Vagina (tissue), 2 donors: Measurements from ENCODE around the gene JAG2. TPM values are rescaled to one million over a fixed set of nuclear protein-coding genes. Genes with fewer than 3 reads are reported as not detected.

ENCODE experiments used
- DNase-seq, 2 donors: peaks; one replicate each; pipeline ENCODE4 v3.0.0-alpha.2; 2017; ENCODE audit errors: extremely low spot score in 2 of 2
- H3K27ac ChIP-seq: fragments of 200-600 bp; sonication (generic); one replicate; pipeline ENCODE4 v1.5.1; 2019
- H3K27me3 ChIP-seq: fragments of 200-600 bp; sonication (generic); one replicate; pipeline ENCODE4 v1.5.1; 2019
- H3K36me3 ChIP-seq, 2 donors: fragments of 200-600 bp; sonication (generic); one replicate each; pipeline ENCODE4 v1.5.1; 2017 to 2019
- H3K4me1 ChIP-seq: fragments of 200-600 bp; sonication (generic); one replicate; pipeline ENCODE4 v1.5.1; 2019
- H3K4me3 ChIP-seq, 2 donors: fragments of 200-600 bp; sonication (generic); 1 replicate in 1 of 2; 2 replicates in 1 of 2; pipeline ENCODE4 v1.5.1; 2016 to 2019
- H3K9me3 ChIP-seq: fragments of 200-600 bp; sonication (generic); one replicate; pipeline ENCODE4 v1.5.1; 2019
- POLR2A ChIP-seq, 2 donors: fragments of 450-650 bp; IDR thresholded peaks; one replicate each; pipeline ENCODE4 v1.6.1; 2017; ENCODE audit warnings: antibody characterized with exemption in 2 of 2, mild to moderate bottlenecking in 2 of 2, moderate library complexity in 2 of 2
- POLR2AphosphoS5 ChIP-seq, 2 donors: sonication (generic); formaldehyde crosslinking; IDR thresholded peaks; one replicate each; pipeline ENCODE4 v1.9.0; 2017; ENCODE audit warnings: antibody characterized with exemption in 2 of 2, mild to moderate bottlenecking in 2 of 2, low read depth in 1 of 2; ENCODE audit not compliant: insufficient read depth in 1 of 2
- intact Hi-C: fragments of 100-400 bp; cut with DNase I; formaldehyde crosslinking; loops from one replicate; pipeline ENCODE4 v1.15.1; 2023
- total RNA-seq: library from RNA; depleted of rRNA; stranded (reverse); fragments of >200 nt; gene quantifications from one replicate; pipeline ENCODE4 v1.2.3, GENCODE V29; 2016
- TF ChIP-seq, protein P1 (sequence below), 3 experiments: fragments of 450-650 bp in 2 of 3; fragments of 200-600 bp in 1 of 3; sonication (generic) in 1 of 3; IDR thresholded peaks; one replicate each; pipeline ENCODE4 v1.5.1; 2017 to 2019; ENCODE audit warnings: antibody characterized with exemption in 3 of 3, mild to moderate bottlenecking in 2 of 3, moderate library complexity in 2 of 3

JAG2 gene
- total RNA-seq, 1 donor from 2014 or later = 17.7 TPM

DNA sequence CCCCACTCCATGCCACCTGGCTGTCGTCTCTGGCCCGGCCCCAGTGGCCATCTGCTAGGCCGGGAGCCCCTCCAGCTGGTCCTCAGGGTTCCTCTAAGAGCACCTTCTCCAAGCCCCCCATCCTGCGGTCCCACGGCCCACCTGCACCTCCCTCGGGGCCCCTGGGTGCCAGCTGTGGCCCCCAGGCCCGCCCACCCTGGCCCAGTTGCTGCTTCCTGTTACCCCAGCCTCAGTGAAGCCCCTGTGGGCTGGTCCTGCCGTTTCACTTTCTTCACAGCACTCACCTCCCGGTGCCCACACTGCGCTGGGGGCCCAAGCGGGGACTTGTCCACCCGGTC, 40.1 kb upstream of the JAG2 start:
- DNase-seq = no peak

DNA sequence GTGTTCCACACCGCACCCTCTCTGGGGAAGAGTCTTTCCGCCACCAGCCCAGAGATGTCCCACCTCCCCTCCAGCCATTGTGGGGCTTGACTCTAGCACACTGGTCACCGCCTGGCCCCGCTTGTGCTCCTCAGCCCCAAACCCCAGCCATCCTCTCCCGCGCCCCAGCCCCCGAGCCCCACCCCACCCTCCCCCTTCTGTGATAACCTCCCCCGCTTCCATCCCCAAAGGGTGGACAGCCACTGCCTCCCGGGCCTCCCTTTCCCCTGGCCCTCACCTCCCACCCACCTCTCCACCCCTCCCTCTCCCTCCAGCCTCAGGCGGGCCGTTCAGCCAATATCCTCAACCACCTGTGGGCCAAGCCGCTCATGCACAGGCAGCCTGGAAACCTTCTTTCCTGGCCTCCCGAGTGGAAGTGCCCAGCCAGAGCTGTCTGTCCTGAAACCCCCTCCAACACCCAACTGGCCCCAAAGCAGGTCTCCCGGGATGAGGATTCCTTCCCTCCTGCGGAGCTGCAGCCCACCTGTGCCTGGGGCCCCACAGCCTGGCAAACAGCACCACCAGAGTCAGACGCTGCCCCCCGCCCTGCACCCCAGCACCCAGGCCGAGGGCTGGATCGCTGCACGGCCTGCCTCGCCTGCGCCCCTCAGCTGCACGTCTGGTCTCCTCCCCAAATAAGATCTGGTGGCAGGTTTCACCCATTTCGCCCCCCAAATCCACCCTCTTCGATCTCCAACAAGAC, 39.6 kb upstream of the JAG2 start:
- H3K4me1 ChIP-seq = peaks cover 26% of the 10 kb centered on the region
- no peaks in the 10 kb centered on the region for H3K9me3 ChIP-seq
- H3K36me3 ChIP-seq = peaks cover 0 to 14% of the 10 kb centered on the region in 2 donors
- no peak for DNase-seq
- no peak overlapping the region for H3K4me3 ChIP-seq
- H3K27ac ChIP-seq = no peak overlapping the region
- no peak for TF ChIP-seq POLR2A (IDR thresholded peaks at IDR 0.05)
- TF ChIP-seq POLR2AphosphoS5 (IDR thresholded peaks at IDR 0.05; ENCODE audit: insufficient read depth in 1 of 2, low read depth in 1 of 2) = no peak
- TF ChIP-seq, protein P1, sequence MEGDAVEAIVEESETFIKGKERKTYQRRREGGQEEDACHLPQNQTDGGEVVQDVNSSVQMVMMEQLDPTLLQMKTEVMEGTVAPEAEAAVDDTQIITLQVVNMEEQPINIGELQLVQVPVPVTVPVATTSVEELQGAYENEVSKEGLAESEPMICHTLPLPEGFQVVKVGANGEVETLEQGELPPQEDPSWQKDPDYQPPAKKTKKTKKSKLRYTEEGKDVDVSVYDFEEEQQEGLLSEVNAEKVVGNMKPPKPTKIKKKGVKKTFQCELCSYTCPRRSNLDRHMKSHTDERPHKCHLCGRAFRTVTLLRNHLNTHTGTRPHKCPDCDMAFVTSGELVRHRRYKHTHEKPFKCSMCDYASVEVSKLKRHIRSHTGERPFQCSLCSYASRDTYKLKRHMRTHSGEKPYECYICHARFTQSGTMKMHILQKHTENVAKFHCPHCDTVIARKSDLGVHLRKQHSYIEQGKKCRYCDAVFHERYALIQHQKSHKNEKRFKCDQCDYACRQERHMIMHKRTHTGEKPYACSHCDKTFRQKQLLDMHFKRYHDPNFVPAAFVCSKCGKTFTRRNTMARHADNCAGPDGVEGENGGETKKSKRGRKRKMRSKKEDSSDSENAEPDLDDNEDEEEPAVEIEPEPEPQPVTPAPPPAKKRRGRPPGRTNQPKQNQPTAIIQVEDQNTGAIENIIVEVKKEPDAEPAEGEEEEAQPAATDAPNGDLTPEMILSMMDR (IDR thresholded peaks at IDR 0.05) = no peak
- H3K27me3 ChIP-seq = no peaks in the 10 kb centered on the region
- intact Hi-C loops = loop anchor here (10.0 kb wide), 1 partner anchor 77 kb away; no protein-coding TSS in a partner anchor

More for the DNA sequence above, 40.1 kb upstream of the JAG2 start:
- H3K27me3 ChIP-seq = no peaks in the 10 kb centered on the region
- intact Hi-C loops = loop anchor here (10.0 kb wide), 1 partner anchor 76 kb away; no protein-coding TSS in a partner anchor
- H3K27ac ChIP-seq = no peak overlapping the region
- TF ChIP-seq POLR2AphosphoS5 (IDR thresholded peaks at IDR 0.05; ENCODE audit: insufficient read depth in 1 of 2, low read depth in 1 of 2) = no peak
- TF ChIP-seq, protein P1 (IDR thresholded peaks at IDR 0.05) = no peak
- H3K4me3 ChIP-seq = no peak overlapping the region
- H3K4me1 ChIP-seq = peaks cover 20% of the 10 kb centered on the region
- peaks cover 0 to 20% of the 10 kb centered on the region in 2 donors for H3K36me3 ChIP-seq
- H3K9me3 ChIP-seq = no peaks in the 10 kb centered on the region

DNA sequence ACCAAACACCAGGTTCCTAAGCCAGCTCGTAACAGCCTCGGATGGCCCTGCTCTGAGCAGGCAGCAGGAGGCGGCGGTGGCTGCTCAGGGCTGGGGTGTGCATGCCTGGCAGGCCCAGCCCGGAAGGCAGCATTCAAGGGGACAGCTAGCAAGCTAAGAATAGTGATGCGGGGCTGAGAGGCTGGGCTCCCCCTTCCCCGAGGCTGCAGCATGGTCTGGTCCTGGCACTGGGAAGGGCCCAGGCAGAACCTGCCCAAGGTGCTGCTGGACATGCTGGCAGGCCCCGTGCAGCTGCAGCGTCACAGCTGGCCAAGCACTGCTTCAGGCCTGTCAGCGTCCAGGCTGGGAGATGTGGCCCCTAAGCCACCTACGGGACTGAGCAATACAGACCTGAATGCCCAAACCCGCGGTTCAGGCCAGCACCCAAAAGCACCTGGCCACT, 38.9 kb upstream of the JAG2 start:
- DNase-seq = no peak
- intact Hi-C loops = loop anchor here (10.0 kb wide), 1 partner anchor 77 kb away; no protein-coding TSS in a partner anchor
- Histone ChIP-seq H3K27me3 (no peaks in the 10 kb centered on the region), H3K4me1 (peaks cover 33% of the 10 kb centered on the region), H3K9me3 (no peaks in the 10 kb centered on the region), H3K36me3 (peaks cover 0 to 9% of the 10 kb centered on the region in 2 donors), H3K4me3 (no peak overlapping the region), H3K27ac (no peak overlapping the region)
- TF ChIP-seq POLR2A (IDR thresholded peaks at IDR 0.05) (no peak), POLR2AphosphoS5 (IDR thresholded peaks at IDR 0.05; ENCODE audit: insufficient read depth in 1 of 2, low read depth in 1 of 2) (no peak)
- TF ChIP-seq, protein P1 (IDR thresholded peaks at IDR 0.05) = no peak

DNA sequence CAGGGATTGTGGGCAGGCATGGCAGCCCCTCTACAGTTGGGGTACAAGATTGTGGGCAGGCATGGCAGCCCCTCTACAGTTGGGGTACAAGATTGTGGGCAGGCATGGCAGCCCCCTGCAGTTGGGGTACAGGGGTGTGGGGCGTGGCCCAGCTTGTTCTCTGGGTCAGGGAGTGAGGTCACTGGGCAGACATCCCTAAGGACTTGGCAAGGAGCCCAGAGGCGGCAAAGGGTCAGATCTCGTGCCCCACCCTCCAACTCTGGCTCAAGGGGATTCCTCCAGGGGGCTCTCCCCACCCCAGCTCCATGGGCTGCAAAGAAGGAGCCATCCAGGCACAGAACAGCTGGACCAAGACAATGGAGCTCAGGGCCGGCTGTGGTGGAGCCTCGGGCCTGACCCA, 38.3 kb upstream of the JAG2 start:
- no peak for DNase-seq
- peaks cover 0 to 9% of the 10 kb centered on the region in 2 donors for H3K36me3 ChIP-seq
- no peak overlapping the region for H3K27ac ChIP-seq
- H3K27me3 ChIP-seq = no peaks in the 10 kb centered on the region
- H3K4me3 ChIP-seq = no peak overlapping the region
- no peaks in the 10 kb centered on the region for H3K9me3 ChIP-seq
- intact Hi-C loops = loop anchor here (10.0 kb wide), 1 partner anchor 78 kb away; no protein-coding TSS in a partner anchor
- peaks cover 39% of the 10 kb centered on the region for H3K4me1 ChIP-seq
- TF ChIP-seq, protein P1 (IDR thresholded peaks at IDR 0.05) = no peak
- TF ChIP-seq POLR2AphosphoS5 (IDR thresholded peaks at IDR 0.05; ENCODE audit: insufficient read depth in 1 of 2, low read depth in 1 of 2) (no peak), POLR2A (IDR thresholded peaks at IDR 0.05) (no peak)

DNA sequence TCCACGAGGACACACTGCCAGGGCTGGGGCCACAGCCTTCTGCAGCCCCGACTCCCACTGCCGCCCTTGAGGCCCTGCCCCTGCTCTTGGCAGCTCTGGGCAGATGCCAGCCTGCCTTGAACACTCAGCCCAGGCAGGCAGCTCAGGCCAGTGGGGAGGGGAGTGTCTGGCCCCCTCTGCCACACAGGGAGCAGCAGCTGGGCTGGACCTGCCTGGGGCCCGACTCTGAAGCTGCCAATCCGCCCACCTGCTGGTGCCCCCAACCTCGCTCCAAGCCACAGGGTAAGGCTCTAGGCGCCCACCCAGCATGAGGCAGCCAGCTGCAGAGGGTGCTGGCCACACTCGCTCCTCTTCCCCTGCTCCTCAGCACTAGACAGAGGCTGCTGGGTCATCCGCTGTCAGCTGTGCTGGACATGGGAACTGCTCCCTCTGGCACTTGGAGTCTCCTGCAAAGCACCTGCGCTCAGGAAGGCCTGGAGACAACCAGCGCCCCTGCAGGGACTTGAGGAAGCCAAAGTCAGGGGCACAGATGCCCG, 37.2 kb upstream of the JAG2 start:
- no peak overlapping the region for H3K27ac ChIP-seq
- intact Hi-C loops = loop anchor here (10.0 kb wide), 1 partner anchor 79 kb away; no protein-coding TSS in a partner anchor
- H3K36me3 ChIP-seq = peaks cover 0 to 9% of the 10 kb centered on the region in 2 donors
- H3K27me3 ChIP-seq = no peaks in the 10 kb centered on the region
- no peak for DNase-seq
- H3K9me3 ChIP-seq = no peaks in the 10 kb centered on the region
- no peak overlapping the region for H3K4me3 ChIP-seq
- H3K4me1 ChIP-seq = peaks cover 43% of the 10 kb centered on the region
- TF ChIP-seq, protein P1 (IDR thresholded peaks at IDR 0.05) = no peak
- TF ChIP-seq POLR2AphosphoS5 (IDR thresholded peaks at IDR 0.05; ENCODE audit: insufficient read depth in 1 of 2, low read depth in 1 of 2) (no peak), POLR2A (IDR thresholded peaks at IDR 0.05) (no peak)
